GM18526 (cell line): ENCODE data around the gene EHD4.

Source experiments
- POLR2A ChIP-seq: IDR thresholded peaks from 3 replicates; pipeline ENCODE4 v1.6.1; 2011; ENCODE audit not compliant: insufficient read length; ENCODE audit errors: extremely low read depth

EHD4 gene

GRCh38 chr15:41930221-41930866 is 42.0 kb downstream of the EHD4 start:
- TF ChIP-seq POLR2A: no peak

DNA sequence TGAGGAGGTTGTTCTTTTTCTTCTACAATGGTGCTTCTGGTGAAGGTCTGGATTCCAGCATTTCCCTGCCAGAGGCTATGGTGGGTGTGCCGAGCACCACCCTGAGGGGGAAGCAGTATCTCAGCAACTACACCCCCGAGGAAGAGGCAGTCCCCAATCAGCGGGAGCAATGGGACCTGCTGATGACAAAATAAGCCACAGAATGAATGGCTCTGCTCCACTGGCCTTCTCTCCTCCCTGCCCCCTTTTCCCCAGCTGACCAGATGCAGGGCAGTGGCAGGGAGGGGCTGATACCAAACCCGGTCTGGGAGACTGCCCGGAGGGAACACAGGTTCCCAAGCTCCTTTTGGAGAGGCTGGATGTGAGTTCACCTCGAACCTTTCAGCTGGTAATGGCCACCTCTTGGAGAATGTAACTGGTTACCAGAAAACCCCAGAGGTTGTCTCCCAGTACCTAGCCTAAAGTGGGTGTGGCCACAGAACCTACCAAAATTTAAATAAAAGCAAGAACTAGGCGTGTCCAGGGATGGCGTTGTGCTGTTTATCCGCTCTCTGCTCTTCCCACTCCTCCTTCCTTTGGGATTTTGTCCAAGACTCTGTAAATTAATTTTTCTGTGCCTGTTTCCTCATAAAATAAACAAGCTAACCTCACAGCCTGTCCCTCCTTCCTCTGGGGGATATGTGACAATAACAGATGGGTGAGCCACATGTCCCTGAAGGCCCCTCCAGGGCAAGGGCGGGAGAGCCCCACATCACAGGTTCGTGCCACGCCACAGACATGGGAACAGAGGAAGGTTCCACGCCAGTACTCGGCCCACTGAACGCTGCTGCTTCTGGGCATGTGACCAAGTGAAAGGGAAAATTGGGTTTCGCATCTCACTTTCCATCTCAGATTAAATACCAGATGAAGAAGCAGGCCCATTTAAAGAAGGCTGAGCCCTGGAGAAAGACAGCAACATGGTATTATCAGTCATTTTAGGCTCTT is 43.4 kb downstream of the EHD4 start:
- no peak for TF ChIP-seq POLR2A

GRCh38 chr15:41928100-41928499 is 44.3 kb downstream of the EHD4 start:
- TF ChIP-seq POLR2A: no peak

DNA sequence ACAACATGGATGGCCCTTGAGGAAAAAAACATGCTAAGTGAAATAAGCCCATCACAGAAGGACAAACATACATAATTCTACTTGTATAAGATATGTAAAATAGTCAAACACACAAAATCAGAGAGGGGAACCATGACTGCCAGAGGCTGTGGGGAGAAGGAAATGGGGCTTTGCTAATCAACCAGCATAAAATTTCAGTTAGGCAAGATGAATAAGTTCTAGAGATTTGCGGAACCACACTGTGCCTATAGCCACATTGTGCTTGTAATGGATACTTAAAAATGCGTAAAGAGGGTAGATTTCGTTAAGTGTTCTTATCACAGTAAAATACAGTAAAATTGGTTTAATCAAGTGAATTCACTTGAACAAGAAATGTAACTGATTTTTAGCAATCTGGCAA is 44.8 kb downstream of the EHD4 start:
- TF ChIP-seq POLR2A: no peak

GRCh38 chr15:41926185-41927056 is 45.9 kb downstream of the EHD4 start:
- TF ChIP-seq POLR2A: no peak

DNA sequence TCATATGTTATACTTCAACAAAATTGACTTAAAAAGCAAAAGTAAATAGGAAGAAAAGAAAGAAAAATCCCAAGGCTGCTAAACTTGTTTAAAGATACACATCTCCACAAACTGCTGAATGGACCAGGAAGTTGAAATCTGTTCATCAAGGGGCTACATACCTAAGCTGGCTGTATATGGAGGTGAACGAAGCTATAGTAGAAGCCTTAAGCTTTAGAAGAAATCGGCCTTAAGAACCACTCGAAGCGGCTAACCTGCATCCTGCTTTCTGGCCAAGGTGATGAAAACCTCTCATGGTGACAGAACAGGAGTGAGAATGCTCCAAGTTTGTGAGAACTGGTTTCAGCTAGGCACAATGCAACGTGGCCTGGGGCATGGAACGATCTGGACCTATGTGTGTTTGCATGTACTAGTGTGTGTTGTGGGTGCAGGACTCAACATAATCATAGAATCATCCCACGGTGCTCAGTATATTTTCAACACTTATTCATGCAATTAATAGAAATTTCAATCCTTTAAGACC is 47.2 kb downstream of the EHD4 start:
- TF ChIP-seq POLR2A: no peak

DNA sequence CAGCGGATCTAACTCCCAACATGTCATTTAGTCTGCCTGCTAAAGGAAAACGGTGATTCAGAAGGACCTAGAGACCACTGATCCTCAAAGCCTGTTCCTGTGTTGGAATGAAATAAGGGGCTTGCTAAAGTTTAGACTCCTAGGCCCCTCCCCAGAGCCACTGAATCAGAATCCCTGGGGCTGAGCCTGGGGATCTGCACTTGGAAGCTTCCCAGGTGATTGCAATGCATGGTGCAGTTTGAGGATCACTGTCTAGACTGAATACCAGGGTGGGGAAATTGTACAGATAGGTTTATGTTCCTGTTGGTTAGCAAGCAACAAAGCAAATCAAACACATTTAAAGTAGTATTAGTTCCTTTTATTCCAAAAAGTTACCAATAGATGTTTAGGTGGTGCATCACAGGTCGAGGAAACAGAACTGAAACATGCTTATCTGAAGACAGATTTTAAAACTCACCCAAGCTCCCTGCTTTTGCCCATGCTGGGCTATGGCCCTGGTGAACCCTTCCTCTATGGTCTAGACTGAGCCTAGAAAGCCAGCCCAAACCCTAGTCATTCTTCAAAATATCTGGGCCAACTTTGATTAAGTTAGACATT is 48.9 kb downstream of the EHD4 start:
- no peak for TF ChIP-seq POLR2A

GRCh38 chr15:41922353-41922752 is 50.0 kb downstream of the EHD4 start:
- TF ChIP-seq POLR2A: no peak

DNA sequence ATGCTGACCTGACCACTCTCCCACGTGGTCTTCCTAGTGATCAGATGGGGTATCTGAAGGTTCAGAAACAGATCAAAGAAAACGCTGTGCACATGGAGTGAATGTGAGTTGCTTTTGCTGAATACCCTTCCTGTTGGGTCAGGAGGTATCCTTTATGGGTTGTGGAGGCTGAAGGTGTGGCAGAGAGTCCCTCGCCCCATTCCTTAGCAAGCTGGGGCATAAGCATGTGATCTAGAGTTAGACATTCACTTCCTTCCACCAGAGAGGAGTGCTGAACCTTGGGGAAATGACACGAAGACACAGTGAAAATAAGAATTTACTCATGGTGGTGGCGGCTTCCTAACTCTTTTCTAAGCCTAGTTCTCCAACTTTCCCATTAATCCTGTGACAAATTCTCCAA is 50.7 kb downstream of the EHD4 start:
- TF ChIP-seq POLR2A: no peak

DNA sequence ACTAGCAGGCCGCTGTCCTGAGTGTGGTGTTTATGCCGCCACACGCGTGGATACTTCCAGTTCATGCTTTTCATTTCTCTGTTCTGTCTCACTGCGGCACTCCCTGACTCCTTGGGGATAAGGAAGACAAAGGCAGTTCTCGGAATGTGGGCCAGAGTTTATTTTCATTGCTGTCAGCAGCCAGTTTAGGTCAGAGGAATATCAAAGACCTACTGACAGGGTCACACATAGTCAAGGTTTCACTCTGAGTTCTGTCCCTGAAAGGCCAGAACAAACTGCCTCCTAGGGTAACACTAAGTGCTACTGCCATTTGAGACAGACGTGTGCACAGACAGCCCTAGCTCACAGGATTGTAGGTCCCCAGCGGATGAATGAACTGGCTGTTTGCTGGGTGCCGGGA is 51.2 kb downstream of the EHD4 start:
- TF ChIP-seq POLR2A: no peak

DNA sequence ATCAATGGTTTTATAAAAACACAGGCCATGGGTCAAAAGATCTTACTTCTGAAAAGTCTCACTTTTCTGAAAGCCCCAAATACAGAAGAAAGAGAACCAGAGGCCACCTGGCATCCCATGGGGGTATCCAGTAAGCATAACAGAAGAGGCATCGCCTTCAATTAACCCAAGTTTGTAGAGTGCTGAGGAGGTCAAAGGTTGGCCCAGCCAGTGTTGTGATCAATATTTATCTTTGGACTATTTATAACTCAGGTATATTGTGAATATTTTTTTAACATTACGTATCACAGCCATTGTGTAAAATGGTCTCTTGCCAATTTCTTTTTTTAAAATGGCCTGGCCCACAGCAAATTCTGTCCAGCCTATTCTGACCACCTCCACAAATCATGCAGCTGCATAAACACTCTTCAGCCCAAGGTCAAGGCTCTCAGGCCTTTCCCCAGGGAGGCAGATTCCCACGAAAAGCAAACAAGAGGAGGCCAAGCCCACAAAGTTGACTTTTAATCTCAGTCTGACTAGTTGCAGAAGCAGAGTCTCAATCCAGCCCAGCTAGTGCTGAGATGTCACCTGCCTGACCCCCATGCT is 52.3 kb downstream of the EHD4 start:
- TF ChIP-seq POLR2A: no peak

GRCh38 chr15:41919201-41919820 is 53.0 kb downstream of the EHD4 start:
- no peak for TF ChIP-seq POLR2A

- TF ChIP-seq POLR2A: no peak
Measured at GRCh38 chr15:41918506-41919126, 53.7 kb downstream of the EHD4 start.

- no peak for TF ChIP-seq POLR2A
Measured at GRCh38 chr15:41917767-41918430, 54.5 kb downstream of the EHD4 start.
